C4-2B (cell line): ENCODE measurements around the gene ADD1.
"Not testable (repeated sequence)": the region's sequence is repeated elsewhere in the genome, so short reads cannot be mapped to it uniquely, and the experiment has no call there.

ENCODE experiments used
- H3K27ac ChIP-seq: fragments of 450-650 bp; 2 replicates; pipeline ENCODE4 v1.5.1; 2017
- CTCF ChIP-seq: fragments of 450-650 bp; conservative IDR thresholded peaks from 2 replicates; pipeline ENCODE4 v1.5.1; 2017; ENCODE audit warnings: mild to moderate bottlenecking
- ZFX ChIP-seq: fragments of 450-650 bp; IDR thresholded peaks from 2 replicates; pipeline ENCODE4 v1.6.1; 2017

Gene ADD1

DNA sequence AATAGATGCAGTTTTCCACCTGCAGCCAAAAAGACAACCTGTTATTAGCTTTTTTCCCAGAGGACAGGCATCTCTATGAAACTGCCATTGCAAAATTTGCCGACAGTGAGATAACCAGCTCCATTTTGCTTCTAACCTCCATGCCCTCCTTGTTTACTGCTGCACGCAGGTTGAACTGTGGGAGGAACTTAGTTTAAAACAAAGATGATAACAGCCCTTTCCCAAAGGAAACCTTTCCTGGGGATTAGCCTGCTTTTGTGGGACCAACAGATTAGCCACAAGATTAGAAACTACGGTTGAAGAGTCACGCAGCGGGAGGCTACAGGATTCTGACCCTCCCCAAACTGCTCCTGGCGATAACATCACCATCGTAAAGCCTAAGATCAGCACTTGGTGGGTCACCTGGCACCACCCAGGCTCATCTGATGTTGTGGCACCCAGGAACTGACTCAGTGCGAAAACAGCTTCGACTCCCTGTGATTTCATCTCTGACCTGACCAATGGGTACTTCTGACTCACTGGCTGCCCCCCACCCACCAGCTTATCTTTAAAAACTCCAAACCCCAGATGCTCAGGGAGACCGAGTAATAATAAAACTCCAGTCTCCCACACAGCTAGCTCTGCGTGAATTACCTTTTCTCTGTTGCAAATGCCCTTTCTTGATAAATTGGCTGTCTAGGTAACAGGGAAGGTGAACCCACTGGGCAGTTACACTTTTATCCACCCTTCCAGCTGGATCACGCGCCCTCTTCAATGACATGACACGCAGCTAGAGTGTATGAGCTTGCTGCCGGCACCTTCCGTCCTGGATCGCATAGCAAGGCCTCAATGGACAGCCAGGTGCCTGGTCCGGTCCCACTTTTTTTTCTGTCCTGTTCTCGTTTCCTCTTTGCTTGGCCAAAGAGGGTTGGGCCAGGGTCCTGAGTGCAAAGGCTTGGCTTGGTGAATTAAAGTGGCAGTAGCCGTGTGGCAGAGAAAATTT, 92.4 kb downstream of the ADD1 start:
- TF ChIP-seq CTCF (no peak), ZFX (no peak)
- H3K27ac ChIP-seq, result peak overlapping the region; percentile 81

DNA sequence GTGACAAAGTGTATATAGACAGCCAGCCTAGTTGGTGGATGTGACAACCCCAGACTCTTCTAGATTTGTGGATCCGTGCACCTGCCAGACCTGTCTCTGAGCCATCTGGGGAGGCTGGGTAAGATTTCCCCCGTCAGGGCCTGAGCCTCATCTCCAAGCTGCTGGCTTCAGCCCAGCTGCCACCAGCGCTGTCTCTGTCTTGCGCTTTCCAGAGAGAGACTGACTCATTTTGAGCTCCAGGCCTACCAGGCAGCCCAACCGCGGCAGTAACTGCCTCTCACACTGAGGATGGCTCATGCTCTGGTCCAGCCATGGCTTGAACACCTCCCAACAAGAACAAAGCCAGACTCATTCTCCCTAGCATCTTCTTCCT, 93.1 kb downstream of the ADD1 start:
- H3K27ac ChIP-seq, result no peak overlapping the region
- no peak for TF ChIP-seq CTCF
- no peak for TF ChIP-seq ZFX

GRCh38 chr4:2937146-2937857, 93.7 kb downstream of the ADD1 start:
- TF ChIP-seq CTCF, result no peak
- no peak for TF ChIP-seq ZFX
- H3K27ac ChIP-seq, result no peak overlapping the region

DNA sequence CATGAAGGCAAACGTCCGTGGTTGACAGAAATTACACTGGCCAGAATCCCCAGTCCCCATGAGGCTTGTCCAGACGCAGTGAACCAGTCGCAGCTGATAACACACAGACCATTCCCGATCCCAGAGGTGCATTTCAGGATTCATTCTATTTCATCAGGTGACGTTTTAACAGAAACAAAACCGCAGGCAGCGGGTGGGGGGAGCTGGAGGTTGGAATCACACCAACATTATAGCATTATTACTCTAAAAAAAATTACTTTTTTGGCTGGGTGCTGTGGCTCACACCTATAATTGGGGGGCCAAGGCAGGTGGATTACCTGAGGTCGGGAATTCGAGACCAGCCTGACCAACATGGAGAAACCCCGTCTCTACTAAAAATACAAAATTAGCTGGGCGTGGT, 94.3 kb downstream of the ADD1 start:
- no peak overlapping the region for H3K27ac ChIP-seq
- no peak for TF ChIP-seq ZFX
- no peak for TF ChIP-seq CTCF

DNA sequence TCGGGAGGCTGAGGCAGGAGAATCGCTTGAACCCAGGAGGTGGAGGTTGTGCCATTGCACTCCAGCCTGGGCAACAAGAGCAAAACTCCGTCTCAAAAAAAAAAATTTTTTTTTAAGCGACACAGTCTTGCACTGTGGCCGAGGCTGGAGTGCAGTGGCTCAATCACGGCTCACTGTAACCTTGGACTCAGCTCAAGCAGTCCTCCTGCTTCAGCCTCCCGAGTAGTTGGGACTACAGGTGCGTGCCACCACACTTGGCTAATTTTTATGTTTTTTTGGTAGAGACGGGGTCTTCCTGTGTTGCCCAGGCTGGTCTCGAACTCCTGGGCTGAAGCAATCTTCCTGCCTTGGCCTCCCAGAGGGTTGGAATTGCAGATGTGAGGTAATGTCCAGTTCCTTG, 94.8 kb downstream of the ADD1 start:
- not testable (repeated sequence) for H3K27ac ChIP-seq

DNA sequence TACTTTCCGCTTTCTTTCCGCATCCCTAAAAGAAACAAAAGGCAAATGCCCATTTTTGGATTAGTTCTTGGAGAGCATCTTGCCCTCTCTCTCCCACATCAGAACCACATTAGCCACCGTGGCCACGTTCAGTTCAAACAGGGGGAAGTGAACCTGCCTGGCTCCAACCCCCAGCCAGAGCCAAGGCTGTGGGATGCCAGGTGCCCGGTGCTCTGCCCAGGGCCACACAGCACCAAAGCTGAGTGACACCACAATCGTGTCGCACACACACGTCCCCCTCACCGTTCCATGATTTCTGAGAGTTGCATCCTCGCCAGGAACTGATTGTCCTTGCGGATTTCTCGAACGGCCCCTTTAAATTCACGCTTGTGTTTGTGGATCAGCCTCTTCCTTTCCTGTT, 95.3 kb downstream of the ADD1 start:
- TF ChIP-seq ZFX (no peak), CTCF (no peak)
- H3K27ac ChIP-seq, result no peak overlapping the region

- no peak overlapping the region for H3K27ac ChIP-seq
- TF ChIP-seq CTCF (no peak), ZFX (no peak)
These were observed 96.0 kb downstream of the ADD1 start for GRCh38 chr4:2939383-2940243.
